Dedifferentiated amniotic fluid mesenchymal stem cell (primary cell): ENCODE results near the gene FURIN.
"Not testable (repeated sequence)": the region's sequence is repeated elsewhere in the genome, so short reads cannot be mapped to it uniquely, and the experiment has no call there.

Experiments used
- DNase-seq: peaks from one replicate; pipeline ENCODE4 v3.0.0-alpha.2; 2016; ENCODE audit errors: extremely low spot score

FURIN gene

DNA sequence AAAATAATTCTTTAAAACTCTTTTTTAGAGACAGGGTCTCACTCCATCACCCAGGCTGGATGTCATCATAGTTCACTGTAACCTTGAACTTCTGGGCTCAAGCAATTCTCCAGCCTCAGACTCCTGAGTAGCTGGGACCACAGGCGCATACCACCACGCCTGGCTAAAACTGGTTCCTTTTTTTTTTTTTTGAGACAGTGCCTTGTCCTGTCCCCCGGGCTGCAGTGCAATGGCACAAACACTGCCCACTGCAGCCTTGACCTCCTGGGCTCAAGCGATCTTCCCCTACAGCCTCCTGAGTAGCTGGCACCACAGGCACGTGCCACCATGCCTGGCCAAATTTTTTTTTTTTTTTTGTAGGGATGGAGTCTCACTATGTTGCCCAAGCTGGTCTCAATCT lies 23.7 kb upstream of the FURIN start:
- no peak for DNase-seq

- peak; percentile 70 for DNase-seq
Observed at GRCh38 chr15:90845201-90845949, 23.0 kb upstream of the FURIN start.

DNA sequence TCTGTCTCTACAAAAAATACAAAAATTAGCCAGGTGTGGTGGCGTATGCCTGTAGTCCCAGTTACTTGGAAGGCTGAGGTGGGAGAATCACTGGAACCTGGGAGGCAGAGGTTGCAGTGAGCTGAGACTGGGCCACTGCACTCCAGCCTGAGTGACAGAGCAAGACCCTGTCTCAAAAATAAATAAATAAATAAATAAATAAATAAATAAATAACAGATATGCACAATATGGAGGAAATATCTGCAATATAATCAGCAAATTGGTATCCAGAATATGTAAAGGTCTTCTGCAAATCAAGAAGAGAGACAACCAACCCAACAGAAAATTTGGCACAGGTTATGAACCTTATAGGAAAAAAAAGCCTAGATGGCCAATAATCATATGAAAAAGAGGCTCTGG lies 19.0 kb upstream of the FURIN start:
- DNase-seq = not testable (repeated sequence)

GRCh38 chr15:90851114-90851513 lies 17.3 kb upstream of the FURIN start:
- DNase-seq = no peak

GRCh38 chr15:90851940-90852339 lies 16.4 kb upstream of the FURIN start:
- DNase-seq = no peak

GRCh38 chr15:90855139-90855538 lies 13.2 kb upstream of the FURIN start:
- DNase-seq = no peak

DNA sequence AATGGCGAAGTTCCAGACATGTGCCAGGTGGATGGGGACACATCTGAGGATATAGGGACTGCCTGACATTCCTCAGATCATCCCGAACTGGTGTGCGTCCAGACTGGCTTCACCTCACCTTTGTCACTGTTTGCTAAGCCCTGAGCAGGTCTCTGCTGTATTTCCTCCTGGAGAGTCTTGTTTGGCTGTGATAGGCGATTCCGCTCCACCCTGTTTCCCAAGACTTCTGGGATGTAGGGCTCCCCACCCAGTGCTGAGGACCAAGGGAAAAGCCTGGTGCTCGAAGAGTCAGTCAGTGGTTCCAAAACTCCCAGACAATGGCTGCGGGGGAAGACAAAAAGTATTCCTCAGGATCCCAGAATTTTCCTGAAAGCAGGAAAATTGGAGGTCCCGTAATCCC lies 11.1 kb upstream of the FURIN start:
- no peak for DNase-seq

- DNase-seq = no peak
Observed at GRCh38 chr15:90857883-90858443, 10.4 kb upstream of the FURIN start.

DNA sequence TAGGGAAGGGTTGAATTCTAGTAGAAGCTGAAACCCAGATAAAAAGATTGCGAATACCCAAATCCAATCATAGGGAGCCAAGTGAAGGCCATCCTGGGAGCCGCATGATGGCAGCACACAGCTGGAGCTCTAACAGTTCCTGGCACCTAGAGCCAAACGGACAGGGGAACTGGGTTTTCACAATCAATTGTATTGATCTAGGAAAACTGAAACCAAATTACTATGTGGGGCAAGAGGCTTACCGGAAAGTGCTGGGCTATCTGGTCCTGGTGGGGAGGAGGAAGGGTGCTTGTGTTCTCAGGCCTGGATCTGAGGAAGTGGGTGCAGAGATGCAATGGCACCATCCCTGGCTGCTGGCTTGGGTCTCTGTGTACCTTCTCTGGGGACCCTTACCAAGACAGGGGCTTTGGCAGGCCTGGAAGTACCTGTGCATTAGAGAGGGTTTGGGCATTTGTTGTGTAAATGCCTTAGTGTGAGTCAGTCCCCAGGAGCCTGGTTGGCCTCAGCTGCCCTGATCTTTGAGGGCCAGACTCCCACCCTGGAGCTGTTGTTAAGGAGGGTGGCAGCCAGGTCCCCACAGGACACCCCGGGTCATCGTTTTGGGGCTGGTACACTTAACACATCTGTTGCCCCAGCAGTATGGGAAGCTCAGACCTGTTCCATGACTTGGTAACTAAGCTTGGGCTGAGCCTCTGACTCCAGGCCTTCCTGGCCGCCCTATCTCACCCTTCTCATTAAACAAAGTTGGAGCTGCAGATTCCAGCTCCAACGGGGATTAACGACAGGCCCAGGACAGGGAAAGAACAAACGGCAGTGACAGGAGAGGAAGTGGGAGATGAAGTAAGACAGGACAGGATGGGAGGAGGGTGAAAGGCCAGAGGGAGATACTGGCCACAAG lies 8.9 kb upstream of the FURIN start:
- no peak for DNase-seq

- no peak for DNase-seq
Observed at GRCh38 chr15:90860450-90860849, 7.9 kb upstream of the FURIN start.

DNA sequence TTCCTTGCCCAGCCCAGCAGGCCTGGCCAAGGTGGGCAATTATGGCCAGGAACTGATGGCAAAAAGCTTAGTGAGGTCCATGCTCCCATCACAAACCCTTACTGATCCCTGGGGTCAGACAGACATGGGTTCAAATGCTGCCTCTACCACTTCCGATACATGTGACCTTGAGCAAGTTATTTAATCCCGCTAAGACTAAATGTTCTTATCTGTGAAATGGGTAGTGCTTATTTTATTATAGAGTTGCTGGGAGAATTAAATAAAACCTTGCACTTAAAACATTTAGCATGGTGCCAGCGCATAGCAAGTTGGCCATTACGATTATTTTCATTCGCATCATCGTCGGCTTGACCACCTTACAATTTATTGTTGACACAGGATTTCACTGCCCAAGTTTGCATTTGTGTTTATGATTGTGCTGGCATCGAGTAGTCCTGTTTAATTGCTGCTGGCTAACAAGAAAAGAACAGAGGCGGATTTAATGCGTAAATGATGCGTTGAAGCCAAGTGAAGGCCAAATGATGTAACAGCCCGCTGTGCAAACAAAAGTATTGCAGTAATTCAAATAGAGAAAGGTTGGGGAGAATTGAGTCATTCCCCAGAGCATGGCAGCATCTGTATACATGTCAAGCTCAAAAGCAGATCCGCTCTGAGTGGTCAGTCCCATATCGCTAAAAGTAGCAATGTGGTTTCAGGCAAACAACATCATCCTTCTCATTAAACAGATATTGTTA lies 7.3 kb upstream of the FURIN start:
- DNase-seq = no peak

DNA sequence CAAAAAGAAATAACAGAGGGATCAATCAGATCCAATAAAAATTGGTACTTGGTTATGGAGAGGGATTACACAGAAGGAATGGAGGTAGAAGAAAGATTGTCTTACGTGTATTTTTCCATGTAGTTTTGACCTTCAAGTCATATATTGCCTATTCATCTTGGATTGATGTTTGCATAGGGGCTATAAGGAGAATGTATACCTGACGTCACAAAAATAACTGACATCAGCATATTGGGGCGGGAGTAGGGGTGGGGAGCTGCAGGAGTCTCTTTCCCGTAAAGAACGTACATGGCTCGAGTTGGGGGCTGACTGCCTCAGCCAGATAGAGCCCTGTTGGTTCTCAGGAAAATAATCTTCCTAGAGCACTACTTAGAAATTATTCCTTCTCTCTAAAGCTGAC lies 5.9 kb upstream of the FURIN start:
- DNase-seq = no peak

GRCh38 chr15:90862964-90863778 lies 5.2 kb upstream of the FURIN start:
- no peak for DNase-seq

GRCh38 chr15:90863987-90864386 lies 4.4 kb upstream of the FURIN start:
- DNase-seq = no peak

DNA sequence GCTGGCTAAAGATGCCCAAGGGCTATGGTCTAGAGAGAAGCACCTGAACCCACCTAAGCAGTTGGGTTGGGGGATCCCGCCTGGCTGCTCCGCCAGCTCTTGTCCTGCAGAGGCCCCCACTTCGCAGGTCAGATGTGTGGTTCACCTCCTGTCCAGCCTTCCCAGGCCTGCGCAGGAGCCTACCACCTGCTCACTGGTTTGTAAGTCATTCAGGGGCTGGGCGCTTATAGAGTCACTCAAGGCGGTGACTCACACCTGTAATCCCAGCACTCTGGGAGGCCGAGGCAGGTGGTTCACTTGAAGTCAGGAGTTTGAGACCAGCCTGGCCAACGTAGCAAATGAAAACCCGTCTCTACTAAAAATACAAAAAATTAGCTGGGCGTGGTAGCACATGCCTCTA lies 3.9 kb upstream of the FURIN start:
- DNase-seq = no peak

DNA sequence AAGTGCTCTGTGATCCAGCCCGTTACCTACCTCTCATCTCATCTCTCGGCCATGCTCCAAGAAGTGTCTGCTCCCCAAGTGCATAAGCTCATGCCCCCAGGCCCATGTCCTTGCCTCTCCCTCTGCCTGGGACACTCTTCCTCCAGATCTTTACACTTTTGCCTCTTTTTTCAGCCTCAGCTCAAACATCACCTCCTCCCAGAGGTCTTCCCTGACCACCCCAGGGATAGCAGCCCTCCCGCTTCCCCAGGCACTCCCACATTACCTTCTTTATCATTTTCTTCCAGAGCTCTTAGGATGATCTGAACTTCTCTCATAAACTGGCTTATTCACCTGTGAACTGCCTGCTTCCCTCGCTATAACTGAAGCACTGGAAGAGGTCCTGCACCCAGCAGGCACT lies 2.7 kb upstream of the FURIN start:
- DNase-seq = no peak

GRCh38 chr15:90866161-90866715 lies 2.1 kb upstream of the FURIN start:
- DNase-seq = no peak

GRCh38 chr15:90866800-90867199 lies 1.6 kb upstream of the FURIN start:
- DNase-seq = no peak

DNA sequence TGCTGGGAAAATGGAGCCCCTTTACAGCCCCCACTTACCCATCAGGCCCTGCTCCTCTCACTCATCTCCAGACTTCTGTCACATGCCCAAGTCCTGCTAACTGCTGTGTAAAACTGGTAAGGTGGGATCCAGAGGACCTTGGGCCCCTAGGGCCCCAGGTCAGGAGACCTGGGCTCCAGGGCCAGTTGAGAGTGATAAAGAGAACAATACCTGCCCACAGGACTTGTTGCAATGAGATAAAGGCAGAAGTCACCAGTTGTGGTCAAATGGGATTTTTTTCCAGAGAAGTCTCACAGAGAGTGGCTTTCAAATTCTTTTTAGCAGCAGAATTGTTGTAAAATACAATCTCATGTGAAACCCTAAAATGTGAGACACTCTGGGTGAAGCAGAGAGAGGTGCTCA lies 753 bp downstream of the FURIN start:
- no peak for DNase-seq

- DNase-seq = peak; percentile 63
Observed at GRCh38 chr15:90869601-90870353, 1.4 kb downstream of the FURIN start.
